K562 treated with DMSO at 1 percent for 12 hours (cell line): ENCODE data around the gene TCEAL9. TPM values are rescaled to one million over a fixed set of nuclear protein-coding genes. Genes with fewer than 3 reads are reported as not detected.

Experiments used
- total RNA-seq: library from RNA; unstranded; fragments of 300-600 nt; gene quantifications from 2 replicates; pipeline ENCODE4 v1.2.3, GENCODE V29; 2022; ENCODE audit not compliant: insufficient read depth

The TCEAL9 gene
- total RNA-seq = 63.3 and 64.1 TPM in 2 replicates

GRCh38 chrX:103356130-103356798 is at the start of gene TCEAL9:
Gene TCEAL9, plus strand, starts transcription at chrX:103356506. Its CDS starts 1,179 bp downstream, at chrX:103357685.

GRCh38 chrX:103310555-103311398 is 45.5 kb upstream of the TCEAL9 start, which contains the start of gene BEX2:
Gene BEX2, minus strand, starts transcription at chrX:103310990. Its CDS starts 1,014 bp downstream, at chrX:103309976.

DNA sequence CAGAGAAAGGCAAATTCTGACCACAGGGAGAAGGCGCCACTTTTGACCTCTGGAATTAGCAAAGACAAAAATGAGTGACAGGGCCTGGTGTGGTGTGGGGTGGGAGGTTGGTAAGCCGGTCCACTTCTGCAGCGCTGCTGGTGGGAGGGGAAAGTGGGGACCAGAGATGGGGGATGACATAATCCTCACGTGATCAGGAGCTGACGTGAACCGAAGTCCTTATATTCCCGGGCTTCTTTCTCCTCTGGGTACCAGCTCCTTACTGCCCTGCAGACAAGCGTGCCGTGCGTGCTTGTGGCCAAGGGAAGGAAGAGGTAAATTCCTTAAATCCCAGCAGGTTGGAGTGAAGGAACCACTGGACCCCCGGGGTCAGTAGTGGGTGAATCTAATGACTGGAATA is 26.3 kb upstream of the TCEAL9 start, which contains the start of gene TCEAL7:
TSS of gene TCEAL7 (plus strand) at position 249 of the 400 bp plus-strand sequence. CDS start 1,165 bp downstream, outside the sequence.

GRCh38 chrX:103376118-103376978 is 20.0 kb downstream of the TCEAL9 start, which contains the start of gene BEX3:
Gene BEX3, plus strand, starts transcription at chrX:103376538. Its CDS starts 984 bp downstream, at chrX:103377522.

Other genes starting within 250 kb of the TCEAL9 start
- 94.4 and 160 TPM in 2 replicates for gene BEX4, start 141.4 kb upstream of the TCEAL9 start, total RNA-seq
- gene TCEAL8, start 101.4 kb upstream of the TCEAL9 start, total RNA-seq = 38.7 and 50.5 TPM in 2 replicates
- gene TCEAL5, start 79.8 kb upstream of the TCEAL9 start, total RNA-seq = not detected in 2 replicates
- gene BEX2, start 45.5 kb upstream of the TCEAL9 start, total RNA-seq = 39.0 and 45.3 TPM in 2 replicates
- gene TCEAL7, start 26.3 kb upstream of the TCEAL9 start, total RNA-seq = not detected in 2 replicates
- gene BEX3, start 20.0 kb downstream of the TCEAL9 start, total RNA-seq = not detected in 2 replicates
- 0.33 TPM in 1 of 2 replicates, not detected in the other for gene RAB40A, start 163.0 kb downstream of the TCEAL9 start, total RNA-seq
- 6.5 and 7.8 TPM in 2 replicates for gene TCEAL4, start 229.0 kb downstream of the TCEAL9 start, total RNA-seq